Kidney epithelial cell (primary cell): ENCODE measurements around the gene SLC4A9. TPM values are rescaled to one million over a fixed set of nuclear protein-coding genes. Genes with fewer than 3 reads are reported as not detected.
"Not testable (repeated sequence)": the region's sequence is repeated elsewhere in the genome, so short reads cannot be mapped to it uniquely, and the experiment has no call there.

Experiments used
- DNase-seq: peaks from one replicate; pipeline ENCODE4 v3.0.0-alpha.2; 2010; ENCODE audit warnings: low read depth
- H3K27me3 ChIP-seq: 2 replicates; pipeline ENCODE4 v1.6.0; 2011; ENCODE audit warnings: low read length; ENCODE audit not compliant: control insufficient read depth, insufficient read depth
- H3K36me3 ChIP-seq: 2 replicates; pipeline ENCODE4 v1.5.1; 2011; ENCODE audit warnings: low read length; ENCODE audit not compliant: control insufficient read depth, insufficient read depth
- H3K4me3 ChIP-seq: 2 replicates; pipeline ENCODE4 v1.5.1; 2011; ENCODE audit warnings: low read depth, mild to moderate bottlenecking, control low read depth, low read length
- total RNA-seq: library from RNA; depleted of rRNA; stranded (reverse); fragments of >200 nt; gene quantifications from 2 replicates; pipeline ENCODE4 v1.2.3, GENCODE V29; 2015
- TF ChIP-seq, protein P1 (sequence below): IDR thresholded peaks from 2 replicates; pipeline ENCODE4 v1.5.1; 2011; ENCODE audit warnings: mild to moderate bottlenecking, moderate library complexity, low read length, control low read depth, inconsistent platforms; ENCODE audit not compliant: insufficient read depth, poor library complexity, severe bottlenecking

SLC4A9 gene
- total RNA-seq, 1 donor from 2014 or later = not detected

- TF ChIP-seq, protein P1, sequence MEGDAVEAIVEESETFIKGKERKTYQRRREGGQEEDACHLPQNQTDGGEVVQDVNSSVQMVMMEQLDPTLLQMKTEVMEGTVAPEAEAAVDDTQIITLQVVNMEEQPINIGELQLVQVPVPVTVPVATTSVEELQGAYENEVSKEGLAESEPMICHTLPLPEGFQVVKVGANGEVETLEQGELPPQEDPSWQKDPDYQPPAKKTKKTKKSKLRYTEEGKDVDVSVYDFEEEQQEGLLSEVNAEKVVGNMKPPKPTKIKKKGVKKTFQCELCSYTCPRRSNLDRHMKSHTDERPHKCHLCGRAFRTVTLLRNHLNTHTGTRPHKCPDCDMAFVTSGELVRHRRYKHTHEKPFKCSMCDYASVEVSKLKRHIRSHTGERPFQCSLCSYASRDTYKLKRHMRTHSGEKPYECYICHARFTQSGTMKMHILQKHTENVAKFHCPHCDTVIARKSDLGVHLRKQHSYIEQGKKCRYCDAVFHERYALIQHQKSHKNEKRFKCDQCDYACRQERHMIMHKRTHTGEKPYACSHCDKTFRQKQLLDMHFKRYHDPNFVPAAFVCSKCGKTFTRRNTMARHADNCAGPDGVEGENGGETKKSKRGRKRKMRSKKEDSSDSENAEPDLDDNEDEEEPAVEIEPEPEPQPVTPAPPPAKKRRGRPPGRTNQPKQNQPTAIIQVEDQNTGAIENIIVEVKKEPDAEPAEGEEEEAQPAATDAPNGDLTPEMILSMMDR = no peak
- Histone ChIP-seq H3K36me3 (no peaks in the 10 kb centered on the region), H3K27me3 (no peaks in the 10 kb centered on the region), H3K4me3 (no peak overlapping the region)
- DNase-seq = no peak
Measured at GRCh38 chr5:140340605-140341121, 19.3 kb upstream of the SLC4A9 start.

- Histone ChIP-seq H3K4me3 (no peak overlapping the region), H3K36me3 (no peaks in the 10 kb centered on the region), H3K27me3 (no peaks in the 10 kb centered on the region)
- TF ChIP-seq, protein P1 = no peak
- DNase-seq = no peak
Measured at GRCh38 chr5:140341591-140341990, 18.4 kb upstream of the SLC4A9 start.

GRCh38 chr5:140342287-140342686 lies 17.7 kb upstream of the SLC4A9 start:
- no peak for DNase-seq
- no peaks in the 10 kb centered on the region for H3K36me3 ChIP-seq

DNA sequence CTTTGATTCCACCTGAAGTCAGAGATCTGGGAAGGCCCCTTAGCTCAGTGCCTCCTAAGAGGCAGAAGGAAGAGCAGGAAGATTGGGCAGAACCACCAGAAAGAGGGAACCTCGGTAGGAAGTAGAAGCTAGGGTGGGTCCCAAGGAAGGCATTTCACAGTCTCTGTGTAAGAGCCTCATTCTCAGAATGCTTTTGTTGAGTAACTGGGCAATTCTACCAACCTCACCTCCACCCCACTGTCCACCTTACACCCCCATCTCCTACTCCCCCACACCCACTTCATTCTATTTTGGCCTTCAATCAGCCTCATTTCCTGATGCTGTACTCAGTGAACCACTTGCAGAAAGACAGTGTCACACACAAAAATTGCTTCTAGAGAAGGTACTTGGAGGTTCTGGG lies 17.1 kb upstream of the SLC4A9 start:
- no peaks in the 10 kb centered on the region for H3K36me3 ChIP-seq
- TF ChIP-seq, protein P1 = no peak
- no peak for DNase-seq
- H3K27me3 ChIP-seq = no peaks in the 10 kb centered on the region
- no peak overlapping the region for H3K4me3 ChIP-seq

More at GRCh38 chr5:140342287-140342686, 17.7 kb upstream of the SLC4A9 start:
- TF ChIP-seq, protein P1 = no peak
- no peak overlapping the region for H3K4me3 ChIP-seq
- no peaks in the 10 kb centered on the region for H3K27me3 ChIP-seq

DNA sequence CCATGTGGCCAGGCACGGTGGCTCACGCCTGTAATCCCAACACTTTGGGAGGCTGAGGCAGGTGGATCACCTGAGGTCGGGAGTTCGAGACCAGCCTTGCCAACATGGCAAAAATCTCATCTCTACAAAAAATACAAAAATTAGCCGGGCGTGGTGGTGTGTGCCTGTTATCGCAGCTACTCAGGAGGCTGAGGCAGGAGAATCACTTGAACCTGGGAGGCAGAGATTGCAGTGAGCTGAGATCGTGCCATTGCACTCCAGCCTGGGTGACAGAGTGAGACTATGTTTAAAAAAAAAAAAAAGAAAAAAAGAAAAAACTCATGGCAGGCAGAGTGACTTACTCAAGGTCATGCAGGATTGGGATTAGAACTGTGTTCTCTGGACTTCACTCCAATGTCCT lies 16.1 kb upstream of the SLC4A9 start:
- H3K4me3 ChIP-seq = not testable (repeated sequence)

GRCh38 chr5:140344683-140345423 lies 15.1 kb upstream of the SLC4A9 start:
- peak overlapping the region; percentile 68 for H3K4me3 ChIP-seq

More for the DNA sequence above, 16.1 kb upstream of the SLC4A9 start:
- H3K36me3 ChIP-seq, DNase-seq, H3K27me3 ChIP-seq: not testable (repeated sequence)

More at GRCh38 chr5:140344683-140345423, 15.1 kb upstream of the SLC4A9 start:
- TF ChIP-seq, protein P1 = no peak
- Histone ChIP-seq H3K36me3 (no peaks in the 10 kb centered on the region), H3K27me3 (no peaks in the 10 kb centered on the region)
- DNase-seq = no peak
